Astrocyte of the cerebellum (primary cell): Measurements from ENCODE around the gene INTS11.

Source experiments
- DNase-seq: peaks from one replicate; pipeline ENCODE4 v3.0.0-alpha.2; 2011; ENCODE audit warnings: low read depth
- H3K4me3 ChIP-seq: 2 replicates; pipeline ENCODE4 v1.5.1; 2011; ENCODE audit warnings: mild to moderate bottlenecking, low read depth, low read length, moderate library complexity
- CTCF ChIP-seq: IDR thresholded peaks from 2 replicates; pipeline ENCODE4 v1.5.1; 2012; ENCODE audit warnings: low read length, low read depth, moderate library complexity, mild to moderate bottlenecking; ENCODE audit errors: missing control alignments
- in situ Hi-C: cut with HindIII; loops from 2 replicates; pipeline ENCODE4 v1.10.0; 2017; ENCODE audit warnings: low sequenced_read_pairs

The INTS11 gene

GRCh38 chr1:1287288-1288110, 37.0 kb downstream of the INTS11 start:
- DNase-seq: no peak
- no peak overlapping the region for H3K4me3 ChIP-seq
- in situ Hi-C loops: loop anchor here (25.0 kb wide), 1 partner anchor 150 kb away; no protein-coding TSS in a partner anchor
- TF ChIP-seq CTCF: no peak

GRCh38 chr1:1286313-1287261, 37.9 kb downstream of the INTS11 start:
- in situ Hi-C loops: loop anchor here (25.0 kb wide), 1 partner anchor 149 kb away; no protein-coding TSS in a partner anchor
- no peak for TF ChIP-seq CTCF
- DNase-seq: no peak
- H3K4me3 ChIP-seq: no peak overlapping the region

- no peak for TF ChIP-seq CTCF
- DNase-seq: no peak
- in situ Hi-C loops: loop anchor here (25.0 kb wide), 1 partner anchor 148 kb away; no protein-coding TSS in a partner anchor
- H3K4me3 ChIP-seq: no peak overlapping the region
Measured at GRCh38 chr1:1285611-1286311, 38.7 kb downstream of the INTS11 start.

- no peak for DNase-seq
- in situ Hi-C loops: loop anchor here (25.0 kb wide), 1 partner anchor 148 kb away; no protein-coding TSS in a partner anchor
- no peak overlapping the region for H3K4me3 ChIP-seq
- no peak for TF ChIP-seq CTCF
Measured at GRCh38 chr1:1285102-1285571, 39.3 kb downstream of the INTS11 start.

- no peak overlapping the region for H3K4me3 ChIP-seq
- in situ Hi-C loops: loop anchor here (25.0 kb wide), 1 partner anchor 147 kb away; no protein-coding TSS in a partner anchor
- DNase-seq: no peak
- TF ChIP-seq CTCF: no peak
Measured at GRCh38 chr1:1284221-1285101, 40.0 kb downstream of the INTS11 start.
